Right cardiac atrium (tissue), 5 donors: Measurements from ENCODE around the gene CERCAM. TPM values are rescaled to one million over a fixed set of nuclear protein-coding genes. Genes with fewer than 3 reads are reported as not detected.

Experiments used
- ATAC-seq, 2 donors: fragments of 200-7000 bp; cut with Tn5 transposase; one replicate each; pipeline versions ENCODE4 v1.8.0 to v1.9.1; 2020; ENCODE audit warnings: moderate library complexity in 2 of 2, mild to moderate bottlenecking in 1 of 2
- DNase-seq, 3 donors: peaks; one replicate each; pipeline ENCODE4 v3.0.0-alpha.2; 2020
- H3K27ac ChIP-seq: one replicate; pipeline ENCODE4 v1.5.1; 2013; ENCODE audit warnings: mild to moderate bottlenecking, low read length, control low read depth, moderate library complexity
- H3K27me3 ChIP-seq: one replicate; pipeline ENCODE4 v1.6.1; 2013; ENCODE audit not compliant: control insufficient read depth, insufficient read depth
- H3K4me1 ChIP-seq: one replicate; pipeline ENCODE4 v1.6.1; 2013; ENCODE audit warnings: low read length; ENCODE audit not compliant: control insufficient read depth, insufficient read depth
- H3K4me3 ChIP-seq: one replicate; pipeline ENCODE4 v1.5.1; 2013; ENCODE audit warnings: low read length, control low read depth
- H3K9me3 ChIP-seq: one replicate; pipeline ENCODE4 v1.6.1; 2013; ENCODE audit warnings: low read length; ENCODE audit not compliant: control insufficient read depth
- whole genome bisulfite sequencing: extraction: QIAGEN DNeasy Blood & Tissue Kit; methylation state at CpG from one replicate; pipeline ENCODE4 v1.1.7; 2013; 5-methylcytosine and 5-hydroxymethylcytosine counted together
- intact Hi-C, 4 donors: fragments of 100-400 bp; cut with DNase I; formaldehyde crosslinking; loops; one replicate each; pipeline versions ENCODE4 v1.11.0 to v1.14.0; 2022 to 2023
- microRNA-seq, 2 donors: library from miRNA; unstranded; fragments of <30 nt; microRNA quantifications; one replicate each; pipeline ENCODE4 v1.2.0, GENCODE V29; 2020 to 2021
- polyA plus RNA-seq: library from polyadenylated mRNA; stranded (reverse); fragments of 200-250 nt; gene quantifications from one replicate; pipeline ENCODE4 v1.2.3, GENCODE V29; 2013
- total RNA-seq, 4 donors: library from RNA; stranded (reverse); fragmentation: NEBNext Ultra II Directional; extraction: Animal tissue kit (Norgen Biotek cat#: 25700); gene quantifications; one replicate each; pipeline ENCODE4 v1.2.1, GENCODE V29; 2021
- donor health status: healthy with polysubstance abuse.
- donor health status: DM: no; HTN: yes; CAD: no.
- donor health status: DM: no; HTN: no; CAD: no.
- donor health status: DM: no; HTN: yes; CAD: no; lungs with severe emphysema.
- donor health status: DM: yes; HTN: yes; CAD: no.

The CERCAM gene
- total and polyA plus RNA-seq, 5 donors = 12.3 to 23.2 (median 16.8) TPM

DNA sequence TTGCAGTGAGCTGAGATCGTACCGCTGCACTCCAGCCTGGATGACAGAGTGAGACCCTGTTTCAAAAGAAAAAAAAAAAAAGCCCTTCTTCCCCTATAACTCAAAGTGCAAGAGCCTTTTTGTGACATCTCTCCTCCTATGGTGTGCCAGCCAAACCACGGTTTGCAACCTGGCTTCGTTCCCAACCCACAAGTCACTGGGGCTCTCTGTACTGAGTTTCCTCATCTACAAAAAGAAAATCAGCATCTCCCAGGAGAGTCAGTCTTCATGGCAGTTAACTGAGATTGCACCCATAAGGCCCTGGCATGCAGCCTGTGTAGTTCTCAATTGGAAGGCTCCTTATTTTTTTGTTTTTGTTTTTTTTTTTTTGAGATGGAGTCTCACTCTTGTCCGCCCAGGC lies 49.9 kb downstream of the CERCAM start:
- peak in 2 of 3 donors; percentile 40 to 61 for DNase-seq
- 73% methylated on average over 5 of the region's 5 CpGs for WGBS
- Histone ChIP-seq H3K4me3 (no peak overlapping the region), H3K4me1 (no peaks in the 10 kb centered on the region), H3K9me3 (no peaks in the 10 kb centered on the region), H3K27ac (no peak overlapping the region), H3K27me3 (no peaks in the 10 kb centered on the region)
- ATAC-seq = peak in 1 of 2 donors; percentile 11
- intact Hi-C loops = no loop called here

DNA sequence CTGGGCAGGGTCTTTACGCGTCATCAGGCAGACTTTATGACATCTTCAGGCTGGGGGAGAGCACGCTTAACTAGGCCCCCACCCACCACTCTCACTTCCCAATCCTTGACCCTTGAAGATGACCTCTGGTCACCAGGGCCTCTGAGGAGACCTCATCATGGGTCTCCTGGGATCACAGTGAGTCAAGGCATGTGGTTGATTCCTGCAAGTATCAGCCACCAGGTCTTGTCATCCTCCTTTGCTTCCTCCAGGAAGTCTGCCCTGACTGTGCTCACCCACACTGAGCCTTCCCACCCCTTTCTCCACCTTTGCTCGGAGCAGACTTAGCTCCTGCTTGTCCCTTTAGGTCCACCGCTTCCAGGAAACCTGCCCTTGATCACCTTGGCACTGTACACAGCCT lies 52.4 kb downstream of the CERCAM start:
- H3K27me3 ChIP-seq = no peaks in the 10 kb centered on the region
- intact Hi-C loops = no loop called here
- H3K4me1 ChIP-seq = no peaks in the 10 kb centered on the region
- H3K4me3 ChIP-seq = no peak overlapping the region
- 95% methylated on average over 5 of the region's 5 CpGs for WGBS
- H3K27ac ChIP-seq = no peak overlapping the region
- ATAC-seq (no peak), DNase-seq (no peak)
- H3K9me3 ChIP-seq = no peaks in the 10 kb centered on the region

DNA sequence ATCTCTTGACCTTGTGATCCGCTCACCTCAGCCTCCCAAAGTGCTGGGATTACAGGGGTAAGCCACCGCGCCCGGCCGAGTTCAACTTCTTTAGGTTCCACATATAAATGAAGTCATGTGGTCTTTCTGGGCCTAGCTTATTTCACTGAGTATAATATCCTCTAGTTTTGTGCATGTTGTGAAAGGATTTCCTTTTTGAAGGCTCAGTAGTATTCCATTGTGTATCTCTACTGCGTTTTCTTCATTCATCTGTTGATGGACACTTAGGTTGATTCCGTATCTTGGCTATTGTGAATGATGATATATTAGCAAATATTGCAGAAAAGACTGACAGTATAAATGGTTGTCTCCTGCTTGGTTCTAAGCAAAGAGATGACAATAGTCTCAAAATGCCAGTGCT lies 55.2 kb downstream of the CERCAM start:
- H3K9me3 ChIP-seq = no peaks in the 10 kb centered on the region
- H3K4me3 ChIP-seq = no peak overlapping the region
- no peak overlapping the region for H3K27ac ChIP-seq
- H3K4me1 ChIP-seq = no peaks in the 10 kb centered on the region
- H3K27me3 ChIP-seq = no peaks in the 10 kb centered on the region
- DNase-seq (no peak), ATAC-seq (no peak)
- WGBS = 98% methylated on average over 7 of the region's 7 CpGs
- intact Hi-C loops = no loop called here

- H3K27ac ChIP-seq = no peak overlapping the region
- DNase-seq = no peak
- no peak overlapping the region for H3K4me3 ChIP-seq
- no peak for ATAC-seq
- intact Hi-C loops = no loop called here
- WGBS = 94% methylated on average over 1 of the region's 1 CpG
- no peaks in the 10 kb centered on the region for H3K27me3 ChIP-seq
- no peaks in the 10 kb centered on the region for H3K4me1 ChIP-seq
- H3K9me3 ChIP-seq = no peaks in the 10 kb centered on the region
Observed at GRCh38 chr9:128479262-128479661, 58.6 kb downstream of the CERCAM start.

- ATAC-seq (no peak), DNase-seq (no peak)
- intact Hi-C loops = no loop called here
- 99% methylated on average over 10 of the region's 10 CpGs for WGBS
- no peaks in the 10 kb centered on the region for H3K4me1 ChIP-seq
- H3K27ac ChIP-seq = no peak overlapping the region
- no peaks in the 10 kb centered on the region for H3K9me3 ChIP-seq
- no peak overlapping the region for H3K4me3 ChIP-seq
- no peaks in the 10 kb centered on the region for H3K27me3 ChIP-seq
Observed at GRCh38 chr9:128481561-128481960, 60.9 kb downstream of the CERCAM start.

- Histone ChIP-seq H3K27me3 (no peaks in the 10 kb centered on the region), H3K4me1 (no peaks in the 10 kb centered on the region), H3K9me3 (no peaks in the 10 kb centered on the region), H3K4me3 (no peak overlapping the region), H3K27ac (no peak overlapping the region)
- intact Hi-C loops = no loop called here
- ATAC-seq (no peak), DNase-seq (no peak)
- 95% methylated on average over 7 of the region's 7 CpGs for WGBS
Observed at GRCh38 chr9:128482186-128482585, 61.5 kb downstream of the CERCAM start.

GRCh38 chr9:128484686-128485413 lies 64.2 kb downstream of the CERCAM start:
- no peak overlapping the region for H3K4me3 ChIP-seq
- no peak overlapping the region for H3K27ac ChIP-seq
- no peaks in the 10 kb centered on the region for H3K27me3 ChIP-seq
- no peaks in the 10 kb centered on the region for H3K4me1 ChIP-seq
- 96% methylated on average over 17 of the region's 17 CpGs for WGBS
- no peaks in the 10 kb centered on the region for H3K9me3 ChIP-seq
- ATAC-seq (no peak), DNase-seq (no peak)
- intact Hi-C loops = no loop called here

- H3K27ac ChIP-seq = no peak overlapping the region
- H3K27me3 ChIP-seq = no peaks in the 10 kb centered on the region
- 85% methylated on average over 7 of the region's 7 CpGs for WGBS
- no peak overlapping the region for H3K4me3 ChIP-seq
- intact Hi-C loops = no loop called here
- ATAC-seq (no peak), DNase-seq (no peak)
- no peaks in the 10 kb centered on the region for H3K9me3 ChIP-seq
- H3K4me1 ChIP-seq = no peaks in the 10 kb centered on the region
Observed at GRCh38 chr9:128485414-128485855, 64.8 kb downstream of the CERCAM start.

DNA sequence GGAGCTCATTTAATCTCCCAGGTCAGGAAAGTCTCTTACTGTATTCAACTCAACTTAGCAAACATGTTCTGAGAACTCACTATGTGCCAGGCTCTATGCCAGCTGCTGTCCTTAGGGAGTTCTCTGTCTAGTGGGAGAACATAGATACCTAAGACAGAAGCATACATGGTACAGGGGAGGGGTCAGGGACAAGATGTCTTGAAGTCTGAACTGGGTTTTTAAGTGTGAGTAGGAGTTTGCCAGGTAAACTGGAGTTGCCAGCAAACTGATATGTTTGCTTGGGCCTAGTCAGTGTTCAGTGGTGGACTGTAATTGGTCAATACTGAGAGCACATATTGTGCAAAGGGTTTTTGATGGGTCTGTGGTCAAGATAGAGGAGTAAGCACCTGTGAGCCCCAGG lies 65.5 kb downstream of the CERCAM start:
- intact Hi-C loops = no loop called here

More for the DNA sequence above, 65.5 kb downstream of the CERCAM start:
- DNase-seq = no peak
- Histone ChIP-seq H3K4me3 (no peak overlapping the region), H3K4me1 (no peaks in the 10 kb centered on the region), H3K9me3 (no peaks in the 10 kb centered on the region), H3K27me3 (no peaks in the 10 kb centered on the region), H3K27ac (no peak overlapping the region)
- ATAC-seq = no peak

Small RNA genes within 50 kb of the gene (microRNA-seq; reads per million reads assigned to microRNA genes)
- 0 reads per million in 2 donors for gene MIR219B

Other genes with a start within 250 kb of the CERCAM start
- gene CIZ1, start 229.3 kb upstream of the CERCAM start, total RNA-seq = 10 to 100 TPM; 75.9 to 81.5 (median 81.0) TPM
- 39.0 TPM for gene CIZ1, start 229.3 kb upstream of the CERCAM start, polyA plus RNA-seq
- 1 to 10 TPM; 4.4 to 7.4 (median 5.8) TPM for gene DNM1, start 217.5 kb upstream of the CERCAM start, total RNA-seq
- gene DNM1, start 217.5 kb upstream of the CERCAM start, polyA plus RNA-seq = 6.0 TPM
- gene GOLGA2, start 144.8 kb upstream of the CERCAM start, total RNA-seq = 100 to 1,000 TPM in 2 of 4 donors, 10 to 100 TPM in 2; 85.6 to 124 (median 101) TPM
- gene GOLGA2, start 144.8 kb upstream of the CERCAM start, polyA plus RNA-seq = 84.2 TPM
- gene SWI5, start 144.6 kb upstream of the CERCAM start, total RNA-seq = 10 to 100 TPM; 18.7 to 22.3 (median 20.5) TPM
- gene SWI5, start 144.6 kb upstream of the CERCAM start, polyA plus RNA-seq = 33.7 TPM
- gene TRUB2, start 98.4 kb upstream of the CERCAM start, total RNA-seq = 10 to 100 TPM; 19.9 to 29.0 (median 25.9) TPM
- gene TRUB2, start 98.4 kb upstream of the CERCAM start, polyA plus RNA-seq = 24.6 TPM
- gene COQ4, start 98.0 kb upstream of the CERCAM start, total RNA-seq = 10 to 100 TPM; 26.5 to 28.9 (median 27.6) TPM
- 41.8 TPM for gene COQ4, start 98.0 kb upstream of the CERCAM start, polyA plus RNA-seq
- gene SLC27A4, start 80.3 kb upstream of the CERCAM start, total RNA-seq = 10 to 100 TPM; 14.7 to 20.4 (median 18.4) TPM
- 21.7 TPM for gene SLC27A4, start 80.3 kb upstream of the CERCAM start, polyA plus RNA-seq
- gene URM1, start 49.5 kb upstream of the CERCAM start, total RNA-seq = 10 to 100 TPM; 46.5 to 57.4 (median 52.7) TPM
- 44.2 TPM for gene URM1, start 49.5 kb upstream of the CERCAM start, polyA plus RNA-seq
- 10 to 100 TPM; 13.8 to 15.4 (median 14.4) TPM for gene ODF2, start 35.1 kb downstream of the CERCAM start, total RNA-seq
- 9.6 TPM for gene ODF2, start 35.1 kb downstream of the CERCAM start, polyA plus RNA-seq
- 10 to 100 TPM; 15.7 to 19.3 (median 17.9) TPM for gene GLE1, start 83.9 kb downstream of the CERCAM start, total RNA-seq
- gene GLE1, start 83.9 kb downstream of the CERCAM start, polyA plus RNA-seq = 10.6 TPM
- gene SPTAN1, start 131.7 kb downstream of the CERCAM start, total RNA-seq = 100 to 1,000 TPM; 269 to 312 (median 282) TPM
- 154 TPM for gene SPTAN1, start 131.7 kb downstream of the CERCAM start, polyA plus RNA-seq
- gene DYNC2I2, start 236.0 kb downstream of the CERCAM start, total RNA-seq = 10 to 100 TPM; 13.5 to 25.6 (median 18.5) TPM
- gene DYNC2I2, start 236.0 kb downstream of the CERCAM start, polyA plus RNA-seq = 30.2 TPM